Measurements from ENCODE around the gene FCMR.

DNA sequence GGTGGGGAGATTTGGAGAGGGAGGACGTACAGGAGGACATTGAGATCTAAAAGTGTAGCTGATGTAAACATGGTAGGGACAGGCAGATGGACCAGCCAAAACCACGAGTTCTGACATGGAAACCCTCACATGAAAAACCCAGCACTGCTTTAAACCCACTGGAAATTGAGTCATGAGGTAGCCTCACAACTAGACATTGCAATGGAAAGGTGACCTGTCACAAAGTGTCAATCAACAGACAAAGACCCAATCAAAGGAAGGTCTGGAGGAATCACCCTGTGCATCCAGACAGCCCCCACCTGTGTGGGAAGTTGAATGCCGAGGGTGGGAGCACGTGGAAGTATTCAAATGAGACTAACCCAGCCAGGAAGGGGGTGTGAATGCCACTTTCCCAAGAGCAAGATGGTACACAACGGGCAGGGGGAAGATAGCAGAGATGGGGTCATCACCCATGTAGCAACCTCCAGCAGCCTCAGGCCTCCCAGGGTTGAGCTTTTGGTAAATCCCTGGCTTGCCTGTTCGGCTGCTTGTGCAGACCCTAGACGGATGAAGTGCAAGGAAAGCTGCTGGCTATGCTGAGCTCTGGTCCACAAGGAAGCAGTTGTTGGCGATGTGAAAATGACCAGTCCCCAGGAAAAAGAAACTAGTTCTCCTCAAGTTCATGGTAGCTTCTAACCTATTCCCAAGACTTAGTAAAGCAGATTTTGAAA is 5.6 kb downstream of the FCMR start:
- TF ChIP-seq, protein P1, sequence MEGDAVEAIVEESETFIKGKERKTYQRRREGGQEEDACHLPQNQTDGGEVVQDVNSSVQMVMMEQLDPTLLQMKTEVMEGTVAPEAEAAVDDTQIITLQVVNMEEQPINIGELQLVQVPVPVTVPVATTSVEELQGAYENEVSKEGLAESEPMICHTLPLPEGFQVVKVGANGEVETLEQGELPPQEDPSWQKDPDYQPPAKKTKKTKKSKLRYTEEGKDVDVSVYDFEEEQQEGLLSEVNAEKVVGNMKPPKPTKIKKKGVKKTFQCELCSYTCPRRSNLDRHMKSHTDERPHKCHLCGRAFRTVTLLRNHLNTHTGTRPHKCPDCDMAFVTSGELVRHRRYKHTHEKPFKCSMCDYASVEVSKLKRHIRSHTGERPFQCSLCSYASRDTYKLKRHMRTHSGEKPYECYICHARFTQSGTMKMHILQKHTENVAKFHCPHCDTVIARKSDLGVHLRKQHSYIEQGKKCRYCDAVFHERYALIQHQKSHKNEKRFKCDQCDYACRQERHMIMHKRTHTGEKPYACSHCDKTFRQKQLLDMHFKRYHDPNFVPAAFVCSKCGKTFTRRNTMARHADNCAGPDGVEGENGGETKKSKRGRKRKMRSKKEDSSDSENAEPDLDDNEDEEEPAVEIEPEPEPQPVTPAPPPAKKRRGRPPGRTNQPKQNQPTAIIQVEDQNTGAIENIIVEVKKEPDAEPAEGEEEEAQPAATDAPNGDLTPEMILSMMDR (IDR thresholded peaks at IDR 0.05 in 8 of 11, conservative IDR thresholded peaks at IDR 0.05 in 3 of 11): no peak
- TF ChIP-seq POLR2AphosphoS5 (IDR thresholded peaks at IDR 0.05): no peak
- TF ChIP-seq POLR2A (IDR thresholded peaks at IDR 0.05): no peak
